A673 (cell line): ENCODE data around the gene ANTKMT. TPM values are rescaled to one million over a fixed set of nuclear protein-coding genes. Genes with fewer than 3 reads are reported as not detected.
A peak's percentile ranks its signal among the peaks of the same experiment; 100 is the strongest.

Experiments used
- BruUV-seq: library from RNA; stranded (reverse); fragments of 400-500 nt; replicated peaks from 2 replicates; lab custom pipeline; 2021; lab: Mats Ljungman, UMichigan
- CTCF ChIA-PET: fragments of 300-600 bp; sonication (Branson Sonifier 250); formaldehyde crosslinking; loops from one replicate; lab custom pipeline; 2022; ENCODE audit warnings: antibody characterized with exemption; lab: Charles Lee
- POLR2A ChIA-PET: fragments of 300-600 bp; sonication (Branson Sonifier 250); formaldehyde crosslinking; loops from one replicate; lab custom pipeline; 2022; ENCODE audit warnings: antibody characterized with exemption; ENCODE audit not compliant: low non-redundant PET; lab: Charles Lee
- DNase-seq: peaks from one replicate; pipeline ENCODE4 v3.0.0-alpha.2; 2015; ENCODE audit warnings: low spot score
- H3K27ac ChIP-seq: fragments of 200-600 bp; sonication (generic); 2 replicates; pipeline ENCODE4 v1.5.1; 2016; ENCODE audit warnings: mixed run types, low read depth, mild to moderate bottlenecking, mixed read lengths, antibody characterized with exemption, low read length; ENCODE audit not compliant: poor library complexity, severe bottlenecking
- H3K27me3 ChIP-seq: fragments of 200-600 bp; sonication (generic); replicated peaks from 2 replicates; pipeline ENCODE4 v1.6.1; 2017; ENCODE audit warnings: mixed run types, low read depth, mild to moderate bottlenecking, mixed read lengths, antibody characterized with exemption, low read length; ENCODE audit not compliant: insufficient read depth, poor library complexity
- H3K36me3 ChIP-seq: fragments of 200-600 bp; sonication (generic); 2 replicates; pipeline ENCODE4 v1.6.1; 2016; ENCODE audit warnings: mixed run types, mild to moderate bottlenecking, mixed read lengths, antibody characterized with exemption, low read length; ENCODE audit not compliant: insufficient read depth, poor library complexity, severe bottlenecking
- H3K4me1 ChIP-seq: fragments of 200-600 bp; sonication (generic); 2 replicates; pipeline ENCODE4 v1.6.1; 2017; ENCODE audit warnings: mixed run types, mild to moderate bottlenecking, mixed read lengths, antibody characterized with exemption, low read length; ENCODE audit not compliant: insufficient read depth, poor library complexity, severe bottlenecking
- H3K4me3 ChIP-seq: fragments of 200-600 bp; sonication (generic); 2 replicates; pipeline ENCODE4 v1.5.1; 2016; ENCODE audit warnings: low read depth, mixed run types, mild to moderate bottlenecking, mixed read lengths, low read length; ENCODE audit not compliant: poor library complexity, severe bottlenecking
- H3K9me3 ChIP-seq: fragments of 200-600 bp; sonication (generic); 2 replicates; pipeline ENCODE4 v1.6.1; 2016; ENCODE audit warnings: mixed run types, low read depth, mild to moderate bottlenecking, mixed read lengths, antibody characterized with exemption, low read length; ENCODE audit not compliant: poor library complexity, severe bottlenecking
- EZH2 ChIP-seq: fragments of 200-600 bp; sonication (generic); IDR thresholded peaks from 2 replicates; pipeline ENCODE4 v1.6.1; 2017; ENCODE audit warnings: borderline replicate concordance, low read depth, mild to moderate bottlenecking, mixed read lengths, antibody characterized with exemption, low read length; ENCODE audit not compliant: poor library complexity, severe bottlenecking
- intact Hi-C: fragments of 100-400 bp; cut with micrococcal nuclease; formaldehyde crosslinking; loops from one replicate; pipeline ENCODE4 v1.10.0; 2022; ENCODE audit not compliant: unreplicated experiment
- total RNA-seq: library from RNA; stranded (reverse); gene quantifications from 2 replicates; pipeline ENCODE4 v1.2.3, GENCODE V29; 2021
- TF ChIP-seq, protein P1 (sequence below): fragments of 300-800, 200-600 bp; sonication (generic); conservative IDR thresholded peaks from 2 replicates; pipeline ENCODE4 v1.5.1; 2017; ENCODE audit warnings: low read depth, mild to moderate bottlenecking, antibody characterized with exemption, low read length, moderate library complexity, mixed read lengths

Gene ANTKMT
- total RNA-seq, 1 experiment from 2014 or later, result 21.2 TPM

DNA sequence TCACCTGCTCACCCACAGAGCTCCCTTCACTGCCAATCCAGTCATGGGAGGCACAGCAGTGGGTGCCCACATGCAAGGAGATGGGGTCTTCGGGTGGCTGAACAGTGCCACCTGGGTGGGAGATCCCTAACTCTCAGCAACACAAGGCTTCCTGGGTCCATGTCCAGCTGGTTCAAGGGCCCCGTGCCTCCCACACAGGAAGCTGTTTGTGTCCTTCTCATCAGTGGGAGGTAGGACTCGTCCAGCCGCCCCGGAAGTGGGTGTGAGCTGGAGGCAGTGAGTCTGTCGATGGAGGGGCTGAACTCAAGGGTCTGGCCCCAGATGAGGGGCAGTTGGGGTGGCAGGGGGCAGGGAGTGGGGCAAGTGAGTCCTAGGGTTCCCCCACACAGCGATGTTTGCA, 16.9 kb upstream of the ANTKMT start:
- no peak for DNase-seq
- Histone ChIP-seq H3K9me3 (no peaks in the 10 kb centered on the region), H3K4me3 (no peak overlapping the region), H3K4me1 (no peaks in the 10 kb centered on the region), H3K27ac (no peak overlapping the region), H3K27me3 (peaks cover 77% of the 10 kb centered on the region), H3K36me3 (no peaks in the 10 kb centered on the region)
- no TSS peak for BruUV-seq
- ChIA-PET POLR2A (no interaction called here), CTCF (no interaction called here)
- TF ChIP-seq, protein P1, sequence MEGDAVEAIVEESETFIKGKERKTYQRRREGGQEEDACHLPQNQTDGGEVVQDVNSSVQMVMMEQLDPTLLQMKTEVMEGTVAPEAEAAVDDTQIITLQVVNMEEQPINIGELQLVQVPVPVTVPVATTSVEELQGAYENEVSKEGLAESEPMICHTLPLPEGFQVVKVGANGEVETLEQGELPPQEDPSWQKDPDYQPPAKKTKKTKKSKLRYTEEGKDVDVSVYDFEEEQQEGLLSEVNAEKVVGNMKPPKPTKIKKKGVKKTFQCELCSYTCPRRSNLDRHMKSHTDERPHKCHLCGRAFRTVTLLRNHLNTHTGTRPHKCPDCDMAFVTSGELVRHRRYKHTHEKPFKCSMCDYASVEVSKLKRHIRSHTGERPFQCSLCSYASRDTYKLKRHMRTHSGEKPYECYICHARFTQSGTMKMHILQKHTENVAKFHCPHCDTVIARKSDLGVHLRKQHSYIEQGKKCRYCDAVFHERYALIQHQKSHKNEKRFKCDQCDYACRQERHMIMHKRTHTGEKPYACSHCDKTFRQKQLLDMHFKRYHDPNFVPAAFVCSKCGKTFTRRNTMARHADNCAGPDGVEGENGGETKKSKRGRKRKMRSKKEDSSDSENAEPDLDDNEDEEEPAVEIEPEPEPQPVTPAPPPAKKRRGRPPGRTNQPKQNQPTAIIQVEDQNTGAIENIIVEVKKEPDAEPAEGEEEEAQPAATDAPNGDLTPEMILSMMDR, result no peak
- TF ChIP-seq EZH2, result no peak
- intact Hi-C loops, result no loop called here

DNA sequence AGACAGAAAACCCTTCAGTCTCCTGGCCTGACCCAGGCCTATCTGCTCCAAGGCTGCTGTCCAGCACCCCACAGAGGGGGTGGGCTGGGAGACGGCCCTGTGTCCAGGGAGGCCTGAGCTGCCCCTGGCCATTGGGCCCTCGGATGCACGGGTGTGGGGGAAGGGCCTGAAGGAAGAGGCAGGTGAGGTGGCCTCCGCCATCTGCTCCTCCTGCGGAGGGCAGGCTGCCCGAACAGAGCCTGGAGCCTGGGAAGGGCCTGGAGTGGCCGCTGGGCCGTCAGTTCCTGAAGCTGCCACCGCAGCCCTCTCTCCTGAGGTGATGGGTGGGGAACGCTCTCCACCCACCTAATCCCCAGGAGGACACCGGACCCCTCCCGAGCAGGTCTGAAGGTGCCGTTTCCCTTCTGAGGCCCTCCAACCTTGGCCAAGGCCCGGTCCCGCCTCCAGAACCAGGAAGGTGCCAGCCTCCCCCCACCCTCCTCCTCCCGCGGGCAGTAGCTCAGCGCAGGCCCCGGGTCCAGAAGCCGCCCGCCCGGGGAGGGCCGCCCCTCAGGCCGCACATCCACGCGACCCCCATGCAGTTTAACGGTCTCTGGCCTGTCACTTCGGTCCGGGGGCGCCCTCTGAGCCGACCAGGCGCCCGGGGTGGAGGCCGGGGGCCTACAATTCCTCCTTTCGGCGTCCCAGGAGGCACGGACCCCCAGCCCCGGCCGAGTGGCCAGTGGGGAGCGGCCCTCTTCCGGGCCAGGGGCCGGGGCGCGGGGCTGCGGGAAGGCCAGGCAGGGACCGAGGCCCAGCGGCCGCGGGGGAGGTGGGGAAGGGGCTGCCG, 16.2 kb upstream of the ANTKMT start:
- intact Hi-C loops, result no loop called here
- Histone ChIP-seq H3K27me3 (peaks cover 73% of the 10 kb centered on the region), H3K36me3 (no peaks in the 10 kb centered on the region), H3K27ac (no peak overlapping the region), H3K4me3 (peak overlapping the region; percentile 36), H3K9me3 (no peaks in the 10 kb centered on the region), H3K4me1 (no peaks in the 10 kb centered on the region)
- BruUV-seq, result no TSS peak
- CTCF ChIA-PET, result no interaction called here
- no peak for DNase-seq
- POLR2A ChIA-PET, result no interaction called here
- TF ChIP-seq, protein P1, result no peak
- TF ChIP-seq EZH2, result peak; percentile 33

DNA sequence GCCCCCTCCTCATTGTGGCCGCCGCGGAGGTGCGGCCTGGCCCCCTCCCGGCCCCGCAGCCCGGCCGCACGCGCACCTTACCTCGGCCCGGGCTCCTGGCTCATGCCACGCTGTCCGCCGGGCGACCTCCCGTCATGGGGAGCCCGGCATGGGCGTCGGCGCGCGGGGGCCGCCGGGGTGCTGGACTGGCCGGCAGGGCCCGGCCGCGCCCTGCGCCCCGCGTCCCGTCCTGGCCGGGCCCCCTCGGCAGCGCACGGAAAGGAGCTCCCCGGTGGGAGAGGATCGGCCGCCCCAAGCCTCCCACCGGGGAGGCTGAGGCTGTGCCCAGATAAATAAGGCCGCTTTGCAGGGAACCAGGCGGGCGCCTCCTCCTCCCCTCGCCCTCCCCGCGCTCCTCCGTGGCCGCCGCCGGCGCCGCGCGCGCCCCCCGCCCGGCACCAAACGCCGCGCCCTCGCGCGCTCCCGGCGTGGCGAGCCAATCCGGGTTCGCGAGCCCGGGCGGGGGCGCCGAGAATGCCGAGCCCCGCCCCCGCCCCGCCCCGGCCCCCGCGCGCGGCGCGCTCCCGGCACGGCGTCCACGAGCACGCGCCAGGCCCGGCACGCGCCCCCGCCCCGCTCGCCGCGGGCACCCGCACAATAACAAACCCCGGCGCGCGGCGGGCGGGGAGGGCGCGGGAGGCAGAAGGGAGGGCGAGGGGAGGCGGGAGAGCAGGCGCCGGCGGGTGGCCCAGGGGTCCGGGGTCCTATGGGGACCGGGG, 15.3 kb upstream of the ANTKMT start, which contains the start of gene FBXL16:
Gene FBXL16, minus strand, starts transcription at position 371 of the 758 bp plus-strand sequence. CDS start 8,396 bp downstream, outside the sequence.
- CTCF ChIA-PET, result no interaction called here
- peak within 1 kb of the TSS; percentile 36 for H3K4me3 ChIP-seq

More for the DNA sequence above, 15.3 kb upstream of the ANTKMT start, which contains the start of gene FBXL16:
- intact Hi-C loops, result no loop called here
- H3K36me3 ChIP-seq, result no peaks in the 10 kb centered on the region
- H3K27ac ChIP-seq, result no peak within 1 kb of the TSS
- H3K27me3 ChIP-seq, result peaks cover 66% of the 10 kb centered on the region
- no peaks in the 10 kb centered on the region for H3K9me3 ChIP-seq
- POLR2A ChIA-PET, result no interaction called here
- TF ChIP-seq, protein P1, result no peak
- TF ChIP-seq EZH2, result no peak
- peak; percentile 73 for DNase-seq
- BruUV-seq, result no TSS peak
- H3K4me1 ChIP-seq, result no peaks in the 10 kb centered on the region
